SK-N-SH (cell line): ENCODE results near the gene PRC1. TPM values are rescaled to one million over a fixed set of nuclear protein-coding genes. Genes with fewer than 3 reads are reported as not detected.
A peak's percentile ranks its signal among the peaks of the same experiment; 100 is the strongest.

Source experiments
- CTCF ChIA-PET: fragments of 300-600, 350-600 bp; formaldehyde crosslinking; extraction: SDS; loops from one replicate; lab custom pipeline; 2021; lab: Yijun Ruan, JAX
- POLR2A ChIA-PET: fragments of 350-600 bp; sonication (Branson Sonifier 250); formaldehyde crosslinking; extraction: SDS; loops from one replicate; lab custom pipeline; 2020; ENCODE audit warnings: antibody characterized with exemption, inconsistent platforms; lab: Yijun Ruan, JAX
- DNase-seq: peaks from one replicate; pipeline ENCODE4 v3.0.0; 2012
- H2AFZ ChIP-seq: fragments of 200-600 bp; sonication (generic); 2 replicates; pipeline ENCODE4 v1.8.1; 2016; ENCODE audit warnings: antibody characterized with exemption, mild to moderate bottlenecking, low read depth
- H3F3A ChIP-seq: fragments of 200-600 bp; sonication (generic); replicated peaks from 2 replicates; pipeline ENCODE3; 2016; ENCODE audit warnings: antibody characterized with exemption, mild to moderate bottlenecking; ENCODE audit not compliant: insufficient read depth
- H3K27ac ChIP-seq, 2 experiments: fragments of 200-500 bp in 1 of 2; fragments of 200-600 bp in 1 of 2; sonication (Bioruptor generic) in 1 of 2; sonication (generic), shearing (Covaris generic) in 1 of 2; 2 replicates each; pipeline versions ENCODE4 v1.5.1 to v1.6.1; 2014 to 2016; ENCODE audit warnings: low read depth in 2 of 2, inconsistent platforms in 1 of 2, low read length in 1 of 2, mild to moderate bottlenecking in 1 of 2, mixed read lengths in 1 of 2
- H3K27me3 ChIP-seq: fragments of 200-600 bp; sonication (generic), shearing (Covaris generic); 2 replicates; pipeline ENCODE4 v1.6.1; 2016; ENCODE audit warnings: mixed run types; ENCODE audit not compliant: insufficient read depth
- H3K36me3 ChIP-seq, 2 experiments: fragments of 200-500 bp in 1 of 2; fragments of 200-600 bp in 1 of 2; sonication (Bioruptor generic) in 1 of 2; sonication (generic) in 1 of 2; replicated peaks in 1 of 2; 2 replicates each; pipeline versions ENCODE3 to v1.5.1; 2014 to 2016; ENCODE audit warnings: low read length in 1 of 2, mild to moderate bottlenecking in 1 of 2; ENCODE audit not compliant: insufficient read depth in 2 of 2, control insufficient read depth in 1 of 2
- H3K4me1 ChIP-seq, 2 experiments: fragments of 200-500 bp in 1 of 2; fragments of 200-600 bp in 1 of 2; sonication (Bioruptor generic) in 1 of 2; sonication (generic), shearing (Covaris generic) in 1 of 2; 2 replicates each; pipeline versions ENCODE4 v1.5.1 to v1.6.1; 2014 to 2016; ENCODE audit warnings: low read depth in 1 of 2, low read length in 1 of 2, mixed run types in 1 of 2; ENCODE audit not compliant: insufficient read depth in 2 of 2, control insufficient read depth in 1 of 2
- H3K4me2 ChIP-seq: fragments of 200-600 bp; sonication (generic), shearing (Covaris generic); 2 replicates; pipeline ENCODE4 v1.6.1; 2017; ENCODE audit warnings: mixed run types
- H3K4me3 ChIP-seq, 2 experiments: fragments of 200-500 bp in 1 of 2; fragments of 200-600 bp in 1 of 2; sonication (Bioruptor generic) in 1 of 2; sonication (generic), shearing (Covaris generic) in 1 of 2; 2 replicates each; pipeline versions ENCODE4 v1.5.1 to v1.8.1; 2014 to 2016; ENCODE audit warnings: low read depth in 2 of 2, inconsistent platforms in 1 of 2, low read length in 1 of 2, mild to moderate bottlenecking in 1 of 2, mixed read lengths in 1 of 2, moderate library complexity in 1 of 2
- H3K79me2 ChIP-seq: fragments of 200-600 bp; sonication (generic); 2 replicates; pipeline ENCODE4 v1.8.1; 2017; ENCODE audit warnings: mild to moderate bottlenecking; ENCODE audit not compliant: insufficient read depth
- H3K9ac ChIP-seq: fragments of 200-600 bp; sonication (generic); 2 replicates; pipeline ENCODE4 v1.6.1; 2017; ENCODE audit warnings: mixed run types
- H3K9me2 ChIP-seq: fragments of 200-600 bp; sonication (generic); 2 replicates; pipeline ENCODE4 v1.6.1; 2017; ENCODE audit warnings: mixed run types
- H3K9me3 ChIP-seq: fragments of 200-600 bp; sonication (generic); 2 replicates; pipeline ENCODE4 v1.6.1; 2017; ENCODE audit warnings: mixed run types, mild to moderate bottlenecking, moderate library complexity
- H4K20me1 ChIP-seq: fragments of 200-600 bp; sonication (generic); 2 replicates; pipeline ENCODE4 v1.6.1; 2017; ENCODE audit warnings: mild to moderate bottlenecking, mixed run types; ENCODE audit not compliant: insufficient read depth
- EZH2phosphoT487 ChIP-seq: fragments of 200-600 bp; sonication (generic); IDR thresholded peaks from 2 replicates; pipeline ENCODE4 v1.6.1; 2017; ENCODE audit warnings: low read depth, mixed run types, mild to moderate bottlenecking, antibody characterized with exemption, moderate library complexity, borderline replicate concordance
- FOSL2 ChIP-seq: IDR thresholded peaks from 2 replicates; pipeline ENCODE4 v1.4.0; 2012; ENCODE audit warnings: low read depth, mild to moderate bottlenecking, moderate library complexity, borderline replicate concordance
- FOXJ3 ChIP-seq: sonication (generic); formaldehyde crosslinking; IDR thresholded peaks from 2 replicates; pipeline ENCODE4 v1.5.1; 2020; ENCODE audit warnings: mild to moderate bottlenecking, missing genetic modification reagents
- FOXM1 ChIP-seq: IDR thresholded peaks from 2 replicates; pipeline ENCODE4 v1.4.0; 2012; ENCODE audit warnings: low read depth, mild to moderate bottlenecking
- GABPA ChIP-seq: IDR thresholded peaks from 2 replicates; pipeline ENCODE4 v1.4.0; 2012; ENCODE audit warnings: low read depth, mild to moderate bottlenecking
- GATA2 ChIP-seq: sonication (generic); formaldehyde crosslinking; IDR thresholded peaks from 2 replicates; pipeline ENCODE4 v1.5.0; 2020; ENCODE audit warnings: mild to moderate bottlenecking, missing genetic modification reagents
- JUND ChIP-seq: IDR thresholded peaks from 2 replicates; pipeline ENCODE4 v1.4.0; 2012
- MAX ChIP-seq: IDR thresholded peaks from 2 replicates; pipeline ENCODE4 v1.4.0; 2012; ENCODE audit warnings: low read depth
- MEF2A ChIP-seq: IDR thresholded peaks from 2 replicates; pipeline ENCODE4 v1.4.0; 2012; ENCODE audit warnings: low read depth, borderline replicate concordance
- MXI1 ChIP-seq: IDR thresholded peaks from 2 replicates; pipeline ENCODE4 v1.6.1; 2012; ENCODE audit warnings: mild to moderate bottlenecking, low read depth, low read length, improper control_type of control experiment
- PBX3 ChIP-seq: IDR thresholded peaks from 2 replicates; pipeline ENCODE4; 2012
- POLR2AphosphoS5 ChIP-seq: IDR thresholded peaks from 2 replicates; pipeline ENCODE4 v1.6.1; 2012; ENCODE audit warnings: low read depth, low read length
- RCOR1 ChIP-seq: fragments of 150-350 bp; IDR thresholded peaks from 2 replicates; pipeline ENCODE4 v1.6.1; 2017; ENCODE audit warnings: antibody characterized with exemption, low read length
- RXRA ChIP-seq: IDR thresholded peaks from 2 replicates; pipeline ENCODE4 v1.4.0; 2012; ENCODE audit warnings: low read depth, mild to moderate bottlenecking, borderline replicate concordance
- TAF1 ChIP-seq: IDR thresholded peaks from 2 replicates; pipeline ENCODE4 v1.6.1; 2012; ENCODE audit warnings: low read depth, mild to moderate bottlenecking, low read length, moderate library complexity, borderline replicate concordance
- TCF12 ChIP-seq: IDR thresholded peaks from 2 replicates; pipeline ENCODE4 v1.4.0; 2012
- TEAD4 ChIP-seq: IDR thresholded peaks from 2 replicates; pipeline ENCODE4 v1.4.0; 2012; ENCODE audit warnings: mild to moderate bottlenecking, borderline replicate concordance; ENCODE audit not compliant: insufficient read depth
- USF1 ChIP-seq: IDR thresholded peaks from 2 replicates; pipeline ENCODE4 v1.4.0; 2012; ENCODE audit warnings: low read depth, borderline replicate concordance
- YY1 ChIP-seq: IDR thresholded peaks from 2 replicates; pipeline ENCODE4 v1.4.0; 2012; ENCODE audit warnings: low read depth, mild to moderate bottlenecking
- ZBTB33 ChIP-seq: IDR thresholded peaks from 2 replicates; pipeline ENCODE4 v1.4.0; 2012; ENCODE audit warnings: low read depth, borderline replicate concordance
- WGBS: methylation state at CpG from one replicate; pipeline ENCODE4 v1.1.6; 2017; ENCODE audit warnings: low lambda C conversion rate; 5-methylcytosine and 5-hydroxymethylcytosine counted together
- polyA plus RNA-seq, 3 experiments: library from polyadenylated mRNA; depleted of rRNA; stranded (reverse); fragments of >200 nt; gene quantifications; 2 replicates each; pipeline ENCODE4 v1.2.3, GENCODE V29; 2012

The PRC1 gene
- polyA plus RNA-seq, 1 of the 3 experiments (the other 2 are of a cell fraction), result 125 TPM

GRCh38 chr15:90938261-90938660 is 56.1 kb downstream of the PRC1 start:
- POLR2A ChIA-PET, result no interaction called here
- Histone ChIP-seq H3F3A (no peaks in the 10 kb centered on the region), H3K9me2 (no peaks in the 10 kb centered on the region), H3K4me1 (peaks cover 7 to 19% of the 10 kb centered on the region in 2 experiments; a peak in 2 of 4 replicates), H2AFZ (no peak overlapping the region), H3K36me3 (peaks cover 43% of the 10 kb centered on the region in 2 experiments), H3K27ac (no peak overlapping the region), H3K27me3 (no peaks in the 10 kb centered on the region), H3K9me3 (no peaks in the 10 kb centered on the region), H3K4me3 (no peak overlapping the region), H3K4me2 (no peak overlapping the region), H3K9ac (no peak overlapping the region), H4K20me1 (no peaks in the 10 kb centered on the region), H3K79me2 (peaks cover 23% of the 10 kb centered on the region)
- no peak for TF ChIP-seq TCF12
- no peak for TF ChIP-seq YY1
- TF ChIP-seq MXI1, result no peak
- no peak for TF ChIP-seq FOXM1
- no peak for TF ChIP-seq FOXJ3 (CRISPR knock-in tag)
- no peak for TF ChIP-seq JUND
- TF ChIP-seq GABPA, result no peak
- TF ChIP-seq EZH2phosphoT487, result no peak
- 96% methylated on average over 5 of the region's 5 CpGs for WGBS
- DNase-seq, result no peak
- CTCF ChIA-PET, result interaction anchor here (11.5 kb wide), 1 partner anchor 17 kb away, joined by 142 read pairs; the partner anchor contains the start of gene RCCD1

GRCh38 chr15:90936823-90937222 is 57.5 kb downstream of the PRC1 start:
- ChIA-PET CTCF (interaction anchor here (0.9 to 11.5 kb wide), 4 partner anchors 19 to 113 kb away, joined by 3 to 142 read pairs (median 8); partner anchors contain the start of gene RCCD1), POLR2A (no interaction called here)
- no peaks in the 10 kb centered on the region for H3K9me3 ChIP-seq
- H3K27me3 ChIP-seq, result no peaks in the 10 kb centered on the region
- no peaks in the 10 kb centered on the region for H3K9me2 ChIP-seq
- H3K27ac ChIP-seq, result no peak overlapping the region
- TF ChIP-seq TEAD4, result no peak
- no peak for TF ChIP-seq MEF2A
- no peak for TF ChIP-seq RCOR1
- no peak for TF ChIP-seq GATA2
- no peak for TF ChIP-seq FOSL2
- no peak for TF ChIP-seq USF1
- TF ChIP-seq GABPA, result no peak
- TF ChIP-seq MAX, result no peak
- TF ChIP-seq RXRA, result no peak
- no peak for TF ChIP-seq POLR2AphosphoS5
- no peak for TF ChIP-seq TAF1
- no peak for TF ChIP-seq YY1
- no peak for TF ChIP-seq PBX3
- no peak for TF ChIP-seq ZBTB33
- TF ChIP-seq, all 33 proteins: peak for 0
- Histone ChIP-seq H3F3A (peaks cover 7% of the 10 kb centered on the region), H3K9ac (no peak overlapping the region), H3K4me2 (peak overlapping the region; percentile 92), H3K4me3 (peak overlapping the region in 1 of 2 experiments; percentile 96; a peak in 2 of 4 replicates), H2AFZ (no peak overlapping the region), H3K79me2 (peaks cover 23% of the 10 kb centered on the region), H3K4me1 (peaks cover 7 to 24% of the 10 kb centered on the region in 2 experiments; a peak in 2 of 4 replicates), H4K20me1 (no peaks in the 10 kb centered on the region), H3K36me3 (peaks cover 28 to 43% of the 10 kb centered on the region in 2 experiments)
- 68% methylated on average over 1 of the region's 1 CpG for WGBS
- no peak for DNase-seq
